GM12873 (cell line): ENCODE data around the gene MRRF.

Experiments
- CTCF ChIP-seq: IDR thresholded peaks from 2 replicates; pipeline ENCODE4 v1.5.1; 2012; ENCODE audit warnings: low read depth, mild to moderate bottlenecking, moderate library complexity, low read length, control low read depth; ENCODE audit not compliant: insufficient read depth; ENCODE audit errors: missing control alignments

The MRRF gene

GRCh38 chr9:122218935-122219855 is 45.5 kb upstream of the MRRF start:
- TF ChIP-seq CTCF = no peak

- TF ChIP-seq CTCF = no peak
Observed at GRCh38 chr9:122219856-122220672, 44.6 kb upstream of the MRRF start.

- TF ChIP-seq CTCF = no peak
Observed at GRCh38 chr9:122220673-122221182, 44.0 kb upstream of the MRRF start.

GRCh38 chr9:122221183-122221811 is 43.4 kb upstream of the MRRF start:
- no peak for TF ChIP-seq CTCF

GRCh38 chr9:122222791-122223190 is 41.9 kb upstream of the MRRF start:
- TF ChIP-seq CTCF = no peak

- TF ChIP-seq CTCF = no peak
Observed at GRCh38 chr9:122223435-122223834, 41.2 kb upstream of the MRRF start.
